ENCODE measurements around the gene PWP2.
"Not testable (repeated sequence)": the region's sequence is repeated elsewhere in the genome, so short reads cannot be mapped to it uniquely, and the experiment has no call there.

PWP2 gene

DNA sequence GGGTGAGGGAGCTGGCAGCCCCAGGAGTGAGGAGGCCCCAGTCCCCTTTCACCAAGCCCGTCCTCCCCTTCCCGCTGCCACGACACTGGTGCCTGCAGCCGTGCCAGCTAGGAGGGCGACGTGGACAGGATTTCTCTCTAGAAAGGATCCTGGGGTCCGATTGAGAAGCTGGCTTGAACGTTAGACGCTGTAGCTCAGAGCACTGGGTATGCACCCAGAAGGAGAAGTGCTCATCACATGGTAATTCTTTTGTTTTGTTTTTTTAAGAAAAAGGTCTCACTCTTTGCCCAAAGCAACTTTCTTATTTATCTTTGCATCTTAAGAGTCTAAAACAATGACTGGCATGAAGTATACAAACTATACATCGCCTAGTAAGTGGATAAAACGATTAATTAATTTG, 60.3 kb downstream of the PWP2 start:
- DNase-seq: not testable (repeated sequence)

DNA sequence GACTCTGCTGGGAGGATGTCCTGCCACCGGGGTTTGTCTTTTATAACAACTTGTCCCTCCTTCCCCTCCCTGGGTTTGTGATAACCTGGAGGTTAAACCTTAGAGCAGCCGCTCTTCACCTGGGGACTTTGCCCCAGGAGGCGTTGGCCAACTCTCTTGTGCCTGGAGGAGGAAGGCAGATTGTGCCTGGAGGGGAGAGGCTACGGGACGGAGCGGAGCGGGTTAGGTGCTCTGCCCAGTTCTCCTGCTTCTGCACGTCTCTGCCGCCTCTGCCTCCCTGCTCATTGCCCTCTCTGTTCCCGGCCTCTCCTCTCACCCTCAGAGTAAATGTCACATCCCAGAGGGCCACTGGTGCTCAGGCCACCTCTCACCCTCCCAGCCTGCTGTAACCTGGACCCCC, 63.1 kb downstream of the PWP2 start:
- DNase-seq: not testable (repeated sequence)

DNA sequence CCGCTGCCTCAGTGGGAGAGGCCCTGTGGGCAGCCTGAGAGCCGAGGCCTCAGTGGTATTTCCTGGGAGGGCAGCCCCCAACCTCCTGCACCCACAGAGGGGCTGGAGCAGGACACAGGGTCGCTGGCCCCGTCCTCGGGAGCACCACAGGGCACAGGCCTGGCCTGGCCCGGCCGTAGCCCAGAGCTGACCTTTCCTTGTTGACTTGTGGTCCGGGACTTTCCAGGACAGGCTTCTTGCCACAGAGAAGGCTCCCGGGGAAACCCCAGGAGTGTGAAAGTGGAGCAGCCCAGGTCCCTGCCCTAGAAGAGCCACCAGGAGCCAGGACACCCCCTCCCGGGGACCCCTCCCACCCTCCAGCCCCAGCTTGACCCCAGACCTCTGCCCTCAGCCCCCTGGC, 63.7 kb downstream of the PWP2 start:
- DNase-seq: not testable (repeated sequence)

DNA sequence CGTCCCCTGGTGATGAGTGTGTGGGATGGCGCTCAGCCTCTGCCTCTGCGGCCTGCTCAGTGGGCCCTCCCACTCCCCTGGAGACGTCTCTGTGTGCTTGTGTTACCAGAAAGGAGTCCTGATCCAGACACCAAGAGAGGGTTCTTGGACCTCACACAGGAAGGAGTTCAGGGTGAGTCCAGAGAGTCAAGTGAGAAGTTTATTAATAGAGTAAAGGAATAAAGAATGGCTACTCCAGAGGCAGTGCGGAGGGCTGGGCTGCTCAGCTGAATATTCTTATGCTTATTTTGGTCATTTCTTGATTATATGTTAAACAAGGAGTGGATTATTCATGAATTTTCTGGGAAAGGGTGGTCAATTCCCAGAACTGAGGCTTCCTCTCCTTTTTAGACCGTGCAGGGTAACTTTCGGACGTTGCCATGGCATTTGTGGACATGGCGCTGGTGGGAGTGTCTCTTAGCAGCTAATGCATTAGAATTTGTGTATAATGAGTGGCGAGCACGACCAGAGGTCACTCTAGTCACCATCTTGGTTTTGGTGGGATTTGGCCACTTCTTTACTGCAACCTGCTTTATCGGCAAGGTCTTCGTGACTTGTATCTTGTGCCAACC, 64.9 kb downstream of the PWP2 start:
- not testable (repeated sequence) for DNase-seq

DNA sequence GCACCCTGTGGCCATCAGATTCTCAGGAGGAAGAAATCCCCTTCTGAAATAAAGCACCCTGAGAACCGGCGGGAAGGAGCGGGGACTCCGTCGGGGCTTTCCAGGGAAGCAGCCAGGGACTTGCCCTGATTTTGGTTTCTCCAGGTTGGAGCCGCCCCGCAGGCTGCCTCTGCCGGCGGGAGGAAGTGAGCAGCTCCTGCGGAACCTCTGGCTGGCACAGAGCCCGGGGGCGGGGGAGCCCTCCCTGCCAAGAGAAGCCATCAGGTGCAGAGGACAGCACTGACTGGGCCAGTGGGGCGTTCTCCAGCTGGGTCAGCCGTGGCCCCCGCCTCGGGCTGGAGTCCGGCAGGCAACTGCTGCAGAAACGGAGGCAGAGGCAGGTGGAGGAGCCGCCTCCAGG, 65.5 kb downstream of the PWP2 start:
- not testable (repeated sequence) for DNase-seq

DNA sequence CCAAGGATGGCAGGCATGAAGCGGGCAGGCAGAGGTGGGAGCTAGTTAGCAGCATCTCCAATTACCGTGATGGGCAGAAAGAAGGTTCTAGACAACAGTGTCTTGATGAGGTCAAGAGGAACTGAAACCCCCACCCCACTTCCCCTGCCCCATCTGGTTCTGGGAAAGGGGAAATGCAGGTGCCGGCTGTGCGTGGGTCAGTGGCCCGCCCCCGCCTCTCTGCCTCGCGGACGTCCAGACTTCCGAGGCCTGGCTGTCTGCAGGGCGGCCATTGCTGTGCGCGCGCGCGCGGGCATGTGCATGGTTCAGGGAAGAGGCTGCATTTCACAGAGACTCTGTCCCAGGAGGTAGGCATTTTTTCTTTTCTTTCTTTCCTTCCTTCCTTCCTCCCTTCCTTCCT, 68.0 kb downstream of the PWP2 start:
- DNase-seq: not testable (repeated sequence)

DNA sequence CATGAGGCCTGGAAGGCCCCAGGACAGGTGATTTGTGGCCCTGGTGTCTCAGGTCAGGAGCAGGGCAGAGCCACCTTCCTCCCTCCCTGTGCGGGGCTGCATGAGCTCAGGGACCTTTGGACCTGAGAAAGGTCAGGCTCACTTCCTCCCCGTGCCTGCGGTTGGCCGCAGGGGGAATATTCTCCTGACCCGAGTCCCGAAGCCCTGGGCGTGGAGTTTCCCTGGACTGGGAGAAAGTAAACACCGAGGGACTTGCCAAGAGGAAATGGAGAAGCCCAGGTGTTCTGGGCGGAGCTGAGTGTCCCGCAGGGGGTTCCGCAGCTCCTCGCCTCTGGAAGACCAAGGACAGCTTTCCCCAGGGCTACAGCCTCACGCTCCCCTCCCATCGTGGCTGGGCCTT, 68.9 kb downstream of the PWP2 start:
- DNase-seq: not testable (repeated sequence)
